ENCODE results near the gene PRF1. TPM values are rescaled to one million over a fixed set of nuclear protein-coding genes. Genes with fewer than 3 reads are reported as not detected.
"Not testable (repeated sequence)": the region's sequence is repeated elsewhere in the genome, so short reads cannot be mapped to it uniquely, and the experiment has no call there.

PRF1 gene
- total and polyA plus RNA-seq, 2 donors (not counting 1 experiment from before 2014, with no cell fraction given) = not detected

DNA sequence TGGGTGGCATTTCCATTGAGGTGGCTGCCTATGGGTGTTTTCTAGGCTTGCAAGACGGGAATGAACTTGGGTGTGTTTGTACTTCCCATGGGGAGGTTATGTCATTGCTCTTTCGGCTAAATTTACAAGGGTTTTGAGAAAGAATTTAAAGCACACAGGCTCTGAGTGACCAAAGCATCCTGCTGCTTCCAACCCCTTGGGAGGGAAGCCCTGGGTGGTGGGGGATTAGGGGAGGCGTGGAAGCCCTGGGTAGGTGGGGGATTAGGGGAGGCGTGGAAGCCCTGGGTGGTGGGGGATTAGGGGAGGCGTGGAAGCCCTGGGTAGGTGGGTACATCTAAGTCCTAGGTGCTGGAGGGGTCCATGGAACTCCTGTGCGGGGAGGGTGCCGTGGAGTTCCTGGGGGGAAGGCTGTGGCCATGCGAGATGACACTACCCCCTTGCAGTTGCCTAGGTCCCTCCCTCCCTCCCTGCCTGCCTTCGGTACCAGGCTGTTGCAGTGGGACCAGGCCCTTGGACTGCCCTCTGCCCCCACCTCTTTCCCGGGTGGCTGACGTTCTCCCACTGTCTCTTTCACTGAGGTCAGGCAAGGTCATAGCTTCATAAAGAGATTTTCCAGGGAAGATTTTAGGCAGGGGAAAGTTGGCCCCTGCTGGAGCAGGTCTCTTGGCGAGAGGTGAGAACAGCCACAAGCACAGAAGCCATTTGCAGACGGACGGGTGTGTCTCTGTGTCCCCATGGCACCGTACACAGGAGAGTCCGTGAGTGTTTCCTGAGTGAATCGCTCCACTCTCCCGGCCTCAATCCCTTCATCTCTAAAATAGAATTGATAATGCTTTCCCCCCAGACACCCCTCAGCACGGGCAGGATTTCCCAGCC lies 19.5 kb downstream of the PRF1 start:
- no peak for TF ChIP-seq EZH2 (IDR thresholded peaks at IDR 0.05; ENCODE audit: low read length, missing control alignments)
- TF ChIP-seq, protein P1, sequence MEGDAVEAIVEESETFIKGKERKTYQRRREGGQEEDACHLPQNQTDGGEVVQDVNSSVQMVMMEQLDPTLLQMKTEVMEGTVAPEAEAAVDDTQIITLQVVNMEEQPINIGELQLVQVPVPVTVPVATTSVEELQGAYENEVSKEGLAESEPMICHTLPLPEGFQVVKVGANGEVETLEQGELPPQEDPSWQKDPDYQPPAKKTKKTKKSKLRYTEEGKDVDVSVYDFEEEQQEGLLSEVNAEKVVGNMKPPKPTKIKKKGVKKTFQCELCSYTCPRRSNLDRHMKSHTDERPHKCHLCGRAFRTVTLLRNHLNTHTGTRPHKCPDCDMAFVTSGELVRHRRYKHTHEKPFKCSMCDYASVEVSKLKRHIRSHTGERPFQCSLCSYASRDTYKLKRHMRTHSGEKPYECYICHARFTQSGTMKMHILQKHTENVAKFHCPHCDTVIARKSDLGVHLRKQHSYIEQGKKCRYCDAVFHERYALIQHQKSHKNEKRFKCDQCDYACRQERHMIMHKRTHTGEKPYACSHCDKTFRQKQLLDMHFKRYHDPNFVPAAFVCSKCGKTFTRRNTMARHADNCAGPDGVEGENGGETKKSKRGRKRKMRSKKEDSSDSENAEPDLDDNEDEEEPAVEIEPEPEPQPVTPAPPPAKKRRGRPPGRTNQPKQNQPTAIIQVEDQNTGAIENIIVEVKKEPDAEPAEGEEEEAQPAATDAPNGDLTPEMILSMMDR (conservative IDR thresholded peaks at IDR 0.05 in 1 of 2, IDR thresholded peaks at IDR 0.05 in 1 of 2; ENCODE audit: low read depth in 1 of 2, low read length in 2 of 2) = no peak
- Histone ChIP-seq H4K20me1 (ENCODE audit: control insufficient read depth, extremely low read depth, insufficient read depth, low read length) (no peaks in the 10 kb centered on the region), H3K36me3 (ENCODE audit: control insufficient read depth, insufficient read depth, low read length) (no peaks in the 10 kb centered on the region), H2AFZ (ENCODE audit: low read length) (no peak overlapping the region), H3K9ac (ENCODE audit: insufficient read depth, low read length) (no peak overlapping the region), H3K27ac (ENCODE audit: insufficient read depth, low read length) (no peak overlapping the region), H3K9me3 (ENCODE audit: control insufficient read depth, insufficient read depth, low read depth, low read length) (no peaks in the 10 kb centered on the region), H3K4me3 (replicated peaks in 1 of 4; ENCODE audit: control extremely low read depth in 1 of 4, insufficient read depth in 1 of 4, low read depth in 3 of 4, low read length in 4 of 4) (no peak overlapping the region), H3K27me3 (ENCODE audit: control insufficient read depth, insufficient read depth, low read length) (peaks cover 14% of the 10 kb centered on the region), H3K4me1 (ENCODE audit: control insufficient read depth, extremely low read depth, insufficient read depth, low read length) (no peaks in the 10 kb centered on the region), H3K79me2 (ENCODE audit: control insufficient read depth, insufficient read depth, low read length) (no peaks in the 10 kb centered on the region), H3K4me2 (ENCODE audit: extremely low read depth, insufficient read depth, low read length) (no peak overlapping the region)
- no peak for DNase-seq (ENCODE audit: low read depth in 2 of 2)

DNA sequence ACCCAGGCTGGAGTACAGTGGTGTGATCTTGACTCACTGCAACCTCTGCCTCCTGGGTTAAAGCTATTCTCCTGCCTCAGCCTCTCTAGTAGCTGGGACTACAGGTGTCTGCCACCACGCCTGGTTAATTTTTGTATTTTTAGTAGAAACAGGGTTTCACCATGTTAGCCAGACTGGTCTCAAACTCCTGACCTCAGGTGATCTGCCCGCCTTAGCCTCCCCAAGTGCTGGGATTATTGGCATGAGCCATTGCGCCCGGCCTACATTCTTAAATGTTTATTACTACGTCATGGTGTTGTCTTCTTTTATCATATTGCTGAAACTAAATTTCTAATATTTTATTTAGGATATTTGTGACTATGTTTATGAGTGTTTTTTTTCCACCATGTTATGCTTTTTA lies 21.4 kb downstream of the PRF1 start:
- H3K79me2 ChIP-seq (ENCODE audit: control insufficient read depth, insufficient read depth, low read length); H3K4me1 ChIP-seq (ENCODE audit: control insufficient read depth, extremely low read depth, insufficient read depth, low read length); DNase-seq (ENCODE audit: low read depth in 2 of 2); H3K4me3 ChIP-seq (replicated peaks in 1 of 4; ENCODE audit: control extremely low read depth in 1 of 4, insufficient read depth in 1 of 4, low read depth in 3 of 4, low read length in 4 of 4); H2AFZ ChIP-seq (ENCODE audit: low read length); H3K36me3 ChIP-seq (ENCODE audit: control insufficient read depth, insufficient read depth, low read length); H4K20me1 ChIP-seq (ENCODE audit: control insufficient read depth, extremely low read depth, insufficient read depth, low read length); H3K9ac ChIP-seq (ENCODE audit: insufficient read depth, low read length); H3K9me3 ChIP-seq (ENCODE audit: control insufficient read depth, insufficient read depth, low read depth, low read length); H3K27ac ChIP-seq (ENCODE audit: insufficient read depth, low read length); H3K4me2 ChIP-seq (ENCODE audit: extremely low read depth, insufficient read depth, low read length): not testable (repeated sequence)
- H3K27me3 ChIP-seq (ENCODE audit: control insufficient read depth, insufficient read depth, low read length) = peaks cover 14% of the 10 kb centered on the region

DNA sequence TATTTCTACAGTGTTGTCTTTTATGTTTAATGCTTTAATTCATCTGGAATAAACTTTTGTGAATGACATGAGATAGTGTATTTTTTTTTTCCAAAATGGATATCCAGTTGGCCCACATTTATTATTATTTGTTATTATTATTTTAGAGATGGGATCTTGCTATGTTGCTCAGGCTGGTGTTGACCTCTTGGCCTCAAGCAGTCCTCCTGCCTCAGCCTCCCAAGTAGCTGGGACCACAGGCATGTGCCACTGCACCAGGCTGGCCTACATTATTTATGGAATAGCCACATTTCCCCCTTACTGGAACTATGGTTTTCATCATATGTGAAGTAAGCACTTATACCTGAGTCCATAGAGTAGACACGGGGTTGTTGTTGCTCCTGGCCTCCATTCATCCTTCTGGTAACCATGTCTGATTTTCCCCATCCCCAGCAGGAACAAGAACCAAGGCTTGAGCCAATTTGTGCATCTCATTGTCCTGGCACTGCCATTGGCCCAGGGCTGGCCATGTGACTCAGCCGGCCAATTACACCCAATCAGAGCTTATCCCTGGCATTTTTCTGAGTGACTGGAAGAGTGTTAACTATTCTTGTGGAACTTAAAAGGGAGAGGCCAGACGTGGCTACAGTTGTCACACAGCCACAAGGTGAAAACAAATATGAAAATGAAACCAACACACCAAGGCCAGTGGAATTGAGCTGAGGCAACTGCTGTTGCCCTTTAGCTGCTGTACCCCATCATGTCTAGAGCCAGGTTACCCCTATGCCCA lies 23.1 kb downstream of the PRF1 start:
- no peaks in the 10 kb centered on the region for H3K4me1 ChIP-seq (ENCODE audit: control insufficient read depth, extremely low read depth, insufficient read depth, low read length)
- H3K4me3 ChIP-seq (replicated peaks in 1 of 4; ENCODE audit: control extremely low read depth in 1 of 4, insufficient read depth in 1 of 4, low read depth in 3 of 4, low read length in 4 of 4) = no peak overlapping the region

More for the DNA sequence above, 23.1 kb downstream of the PRF1 start:
- H3K79me2 ChIP-seq (ENCODE audit: control insufficient read depth, insufficient read depth, low read length) = no peaks in the 10 kb centered on the region
- TF ChIP-seq, protein P1 (conservative IDR thresholded peaks at IDR 0.05 in 1 of 2, IDR thresholded peaks at IDR 0.05 in 1 of 2; ENCODE audit: low read depth in 1 of 2, low read length in 2 of 2) = no peak
- TF ChIP-seq EZH2 (IDR thresholded peaks at IDR 0.05; ENCODE audit: low read length, missing control alignments) = no peak
- no peak overlapping the region for H2AFZ ChIP-seq (ENCODE audit: low read length)
- no peaks in the 10 kb centered on the region for H4K20me1 ChIP-seq (ENCODE audit: control insufficient read depth, extremely low read depth, insufficient read depth, low read length)
- H3K4me2 ChIP-seq (ENCODE audit: extremely low read depth, insufficient read depth, low read length) = no peak overlapping the region
- no peaks in the 10 kb centered on the region for H3K9me3 ChIP-seq (ENCODE audit: control insufficient read depth, insufficient read depth, low read depth, low read length)
- H3K9ac ChIP-seq (ENCODE audit: insufficient read depth, low read length) = no peak overlapping the region
- H3K27ac ChIP-seq (ENCODE audit: insufficient read depth, low read length) = no peak overlapping the region
- no peaks in the 10 kb centered on the region for H3K27me3 ChIP-seq (ENCODE audit: control insufficient read depth, insufficient read depth, low read length)
- DNase-seq (ENCODE audit: low read depth in 2 of 2) = no peak
- H3K36me3 ChIP-seq (ENCODE audit: control insufficient read depth, insufficient read depth, low read length) = no peaks in the 10 kb centered on the region
